ENCODE measurements around the gene PTGFRN.

GRCh38 chr1:117015724-117016123 is 106.0 kb downstream of the PTGFRN start:
- no peak for TF ChIP-seq CTCF (IDR thresholded peaks at IDR 0.05)
- no peak for TF ChIP-seq POLR2AphosphoS5 (IDR thresholded peaks at IDR 0.05)
- no peak for TF ChIP-seq EP300 (IDR thresholded peaks at IDR 0.05)
- TF ChIP-seq POLR2A (IDR thresholded peaks at IDR 0.05): no peak
